Heart left ventricle (tissue), 16 donors: ENCODE results near the gene GPR107. TPM values are rescaled to one million over a fixed set of nuclear protein-coding genes. Genes with fewer than 3 reads are reported as not detected.

ENCODE experiments used
- ATAC-seq, 4 donors: fragments of 200-7000 bp; cut with Tn5 transposase; one replicate each; pipeline ENCODE4 v1.9.1; 2020 to 2022; ENCODE audit warnings: moderate library complexity in 4 of 4, mild to moderate bottlenecking in 3 of 4, moderate number of reproducible peaks in 1 of 4
- DNase-seq, 5 donors: peaks; one replicate each; pipeline ENCODE4 v3.0.0-alpha.2; 2020
- H3K27ac ChIP-seq, 12 donors: fragments of 200-600 bp; sonication (generic) in 4 of 12; one replicate each; pipeline versions ENCODE4 v1.5.0 to v1.8.0; 2016 to 2022; ENCODE audit warnings: mild to moderate bottlenecking in 2 of 12
- H3K27me3 ChIP-seq, 9 donors: fragments of 200-600 bp; sonication (generic) in 2 of 9; one replicate each; pipeline versions ENCODE4 v1.5.1 to v1.8.0; 2016 to 2022; ENCODE audit warnings: mild to moderate bottlenecking in 3 of 9
- H3K36me3 ChIP-seq, 9 donors: fragments of 200-600 bp; sonication (generic) in 2 of 9; one replicate each; pipeline versions ENCODE4 v1.5.0 to v1.8.0; 2018 to 2022; ENCODE audit warnings: mild to moderate bottlenecking in 2 of 9
- H3K4me1 ChIP-seq, 12 donors: fragments of 200-600 bp; sonication (generic) in 4 of 12; one replicate each; pipeline versions ENCODE4 v1.5.0 to v1.8.0; 2016 to 2022; ENCODE audit warnings: mild to moderate bottlenecking in 3 of 12
- H3K4me3 ChIP-seq, 12 donors: fragments of 200-600 bp; sonication (generic) in 4 of 12; one replicate each; pipeline versions ENCODE4 v1.5.0 to v1.8.0; 2017 to 2022; ENCODE audit warnings: mild to moderate bottlenecking in 9 of 12, moderate library complexity in 4 of 12
- H3K9me3 ChIP-seq, 12 donors: fragments of 200-600 bp; sonication (generic) in 4 of 12; one replicate each; pipeline versions ENCODE4 v1.5.0 to v1.8.0; 2016 to 2022; ENCODE audit warnings: mild to moderate bottlenecking in 1 of 12
- CTCF ChIP-seq, 12 donors: fragments of 200-600 bp; sonication (generic) in 4 of 12; IDR thresholded peaks; one replicate each; pipeline versions ENCODE4 v1.5.0 to v1.8.0; 2018 to 2022; ENCODE audit warnings: antibody characterized with exemption in 12 of 12, mild to moderate bottlenecking in 5 of 12
- POLR2A ChIP-seq, 2 donors: fragments of 450-650 bp; IDR thresholded peaks; one replicate each; pipeline ENCODE4 v1.6.1; 2017; ENCODE audit warnings: antibody characterized with exemption in 2 of 2, mild to moderate bottlenecking in 2 of 2, moderate library complexity in 2 of 2
- WGBS, 4 donors: extraction: QIAGEN DNeasy Blood & Tissue Kit in 2 of 4; methylation state at CpG; one replicate each; pipeline versions ENCODE4 v1.1.5 to v1.1.7; 2013 to 2018; 5-methylcytosine and 5-hydroxymethylcytosine counted together
- intact Hi-C, 10 donors: fragments of 100-400 bp; cut with DNase I; formaldehyde crosslinking; loops; one replicate each; pipeline versions ENCODE4 v1.11.1 to v1.14.2; 2022
- polyA plus RNA-seq, 2 donors: library from polyadenylated mRNA; stranded (reverse); fragments of 200-250 nt; gene quantifications; one replicate each; pipeline ENCODE4 v1.2.3, GENCODE V29; 2013
- total RNA-seq, 9 donors: library from RNA; depleted of rRNA in 2 of 9; stranded (reverse); fragments of >200 nt in 2 of 9; fragmentation: NEBNext Ultra II Directional in 3 of 9; extraction: Animal tissue kit (Norgen Biotek cat#: 25700) in 3 of 9; gene quantifications; one replicate each; pipeline versions ENCODE4 v1.1.0 to v1.2.4, GENCODE V29; 2016 to 2023
- donor health status: ischemic (EF 13 %, LVEDD 7.1; RV severe dilation, severe dysfunction).
- donor health status: healthy with polysubstance abuse.
- donor health status: DM: no; HTN: yes; CAD: no.
- donor health status: DM: no; HTN: no; CAD: no.
- donor health status: ischemic (EF 25% LVEDD 6.9; RV normal size, moderate dysfunction).
- donor health status: ischemic (EF 25% LVEDD 5.7; RV mildly dilated, moderate dysfunction).
- donor health status: healthy.
- donor health status: DM: yes; HTN: yes; CAD: no.
- donor health status: ischemic (EF 35%, LVEDD 5.7; RV mildly dilated, moderate dysfunction).
- donor health status: nonischemic (EF 11% LVEDD 7.7; RV severe dilation, severe dysfunction).
- donor health status: DM: yes; HTN: yes; CAD: no.
- donor health status: PGD.
- donor health status: ischemic (EF 29% LVEDD 5.4; RV normal size, mild dysfunction).
- donor health status: nonischemic (EF 23%, LVEDD 6.1; RV moderate dilation, normal function).

GPR107 gene
- total and polyA plus RNA-seq, 11 donors: 7.0 to 33.2 (median 21.3) TPM

DNA sequence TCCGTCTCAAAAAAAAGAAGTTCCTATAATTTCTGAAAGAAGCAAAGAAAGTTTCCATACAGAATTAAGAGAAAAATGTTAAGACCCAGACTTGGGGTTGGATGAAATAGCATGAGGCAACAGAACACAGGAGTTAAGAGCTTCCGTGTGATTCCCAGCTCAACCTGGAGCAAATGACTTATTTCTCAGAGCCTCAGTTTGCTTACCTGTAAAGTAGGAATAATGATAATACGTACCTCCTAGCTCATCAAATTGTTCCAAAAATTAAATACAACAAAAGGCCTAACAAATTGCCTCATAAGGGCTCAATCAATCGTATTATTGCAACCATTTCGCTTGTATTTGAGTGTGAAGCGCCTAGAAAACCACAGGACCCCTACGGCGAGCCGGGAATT lies 600 bp upstream of the GPR107 start:
- intact Hi-C loops: loop anchor here in 4 of 10 donors (5.0 to 10.0 kb wide), 3 partner anchors 118 to 168 kb away; no protein-coding TSS in a partner anchor
- WGBS, 4 donors: 11 to 16% (median 14%) methylated on average over 9 of the region's 9 CpGs
- peaks cover 5 to 45% (median 27%) of the 10 kb centered on the region in 12 donors for H3K4me1 ChIP-seq
- TF ChIP-seq POLR2A (IDR thresholded peaks at IDR 0.05) (no peak), CTCF (IDR thresholded peaks at IDR 0.05) (no peak)
- peak overlapping the region; percentile 82 to 93 (median 89) for H3K27ac ChIP-seq
- H3K27me3 ChIP-seq: no peaks in the 10 kb centered on the region
- DNase-seq (no peak), ATAC-seq (no peak)
- H3K9me3 ChIP-seq: no peaks in the 10 kb centered on the region
- peak overlapping the region; percentile 79 to 100 (median 96) for H3K4me3 ChIP-seq
- H3K36me3 ChIP-seq: peaks cover 0 to 9% (median 4%) of the 10 kb centered on the region in 9 donors

DNA sequence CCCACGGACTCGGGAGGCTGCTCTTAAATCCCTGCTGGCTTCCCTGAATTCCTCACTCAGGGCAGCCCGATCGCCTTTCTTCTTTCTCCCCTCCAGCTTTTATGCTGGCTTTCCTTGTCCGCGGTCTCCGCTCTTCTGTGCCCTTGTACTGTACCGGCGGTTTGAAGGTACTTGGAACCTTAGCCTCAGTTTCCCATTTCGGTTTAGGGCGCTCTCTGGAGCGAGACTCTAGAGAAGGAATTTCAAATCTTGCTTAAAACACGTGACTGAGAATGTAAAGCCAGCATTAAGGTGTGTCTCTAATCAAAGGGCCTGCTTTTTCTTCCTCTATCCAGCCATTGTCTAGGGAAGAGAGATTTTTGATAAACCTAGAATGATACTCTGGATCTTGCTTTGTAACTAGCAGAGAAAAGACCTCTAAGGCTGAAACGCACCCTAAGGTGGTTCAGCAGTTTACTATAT lies 650 bp downstream of the GPR107 start:
- intact Hi-C loops: loop anchor here in 4 of 10 donors (5.0 to 10.0 kb wide), 3 partner anchors 120 to 170 kb away; no protein-coding TSS in a partner anchor
- Histone ChIP-seq H3K9me3 (no peaks in the 10 kb centered on the region), H3K27ac (peak overlapping the region; percentile 82 to 93 (median 89)), H3K4me1 (peaks cover 5 to 45% (median 27%) of the 10 kb centered on the region in 12 donors), H3K27me3 (no peaks in the 10 kb centered on the region), H3K4me3 (peak overlapping the region; percentile 79 to 100 (median 96)), H3K36me3 (peaks cover 0 to 20% (median 11%) of the 10 kb centered on the region in 9 donors)
- no peak for TF ChIP-seq CTCF (IDR thresholded peaks at IDR 0.05)
- TF ChIP-seq POLR2A (IDR thresholded peaks at IDR 0.05): no peak
- 3 to 6% (median 4%) methylated on average over 14 of the region's 14 CpGs for WGBS, 4 donors
- no peak for DNase-seq
- peak in 2 of 4 donors; percentile 9 to 11 for ATAC-seq

GRCh38 chr9:130054820-130055219 lies 1.1 kb downstream of the GPR107 start:
- 80 to 82% (median 81%) methylated on average over 8 of the region's 8 CpGs for WGBS, 4 donors
- H3K27ac ChIP-seq: peak overlapping the region in 4 of 12 donors; percentile 85 to 92 (median 90)

More at GRCh38 chr9:130054820-130055219, 1.1 kb downstream of the GPR107 start:
- ATAC-seq (no peak), DNase-seq (no peak)
- H3K4me3 ChIP-seq: peak overlapping the region; percentile 79 to 100 (median 96)
- H3K27me3 ChIP-seq: no peaks in the 10 kb centered on the region
- TF ChIP-seq POLR2A (IDR thresholded peaks at IDR 0.05) (no peak), CTCF (IDR thresholded peaks at IDR 0.05) (no peak)
- peaks cover 5 to 43% (median 27%) of the 10 kb centered on the region in 12 donors for H3K4me1 ChIP-seq
- intact Hi-C loops: loop anchor here in 4 of 10 donors (5.0 to 10.0 kb wide), 3 partner anchors 120 to 170 kb away; no protein-coding TSS in a partner anchor
- peaks cover 0 to 22% (median 11%) of the 10 kb centered on the region in 9 donors for H3K36me3 ChIP-seq
- H3K9me3 ChIP-seq: no peaks in the 10 kb centered on the region
